Measurements from ENCODE around the gene SERPINB4.

SERPINB4 gene

GRCh38 chr18:63683890-63684289 lies 39.8 kb upstream of the SERPINB4 start:
- H2BK120ac ChIP-seq (ENCODE audit: insufficient read depth, low read length, poor library complexity), result no peak overlapping the region

GRCh38 chr18:63683152-63683551 lies 39.1 kb upstream of the SERPINB4 start:
- Histone ChIP-seq H2BK5ac (ENCODE audit: low read depth, low read length, poor library complexity) (no peak overlapping the region), H3K27ac (ENCODE audit: low read depth, low read length) (no peak overlapping the region), H3K79me2 (ENCODE audit: control insufficient read depth, insufficient read depth, low read length, poor library complexity) (no peaks in the 10 kb centered on the region), H3K4me2 (ENCODE audit: low read length) (no peak overlapping the region), H3K4me3 (ENCODE audit: low read depth, low read length) (no peak overlapping the region), H2AK5ac (ENCODE audit: low read length) (no peak overlapping the region), H3K18ac (ENCODE audit: low read length) (no peak overlapping the region), H2AFZ (ENCODE audit: insufficient read depth, low read length, poor library complexity) (no peak overlapping the region), H4K91ac (ENCODE audit: low read depth, low read length) (no peak overlapping the region), H3K79me1 (ENCODE audit: low read length) (peaks cover 1% of the 10 kb centered on the region), H3K27me3 (ENCODE audit: insufficient read depth, low read length) (no peaks in the 10 kb centered on the region), H4K8ac (ENCODE audit: low read depth, low read length) (no peak overlapping the region), H4K12ac (ENCODE audit: low read depth, low read length) (no peak overlapping the region), H3K4ac (ENCODE audit: low read depth, low read length) (no peak overlapping the region), H3K36me3 (ENCODE audit: control insufficient read depth in 1 of 2, insufficient read depth in 2 of 2, low read length in 2 of 2) (no peaks in the 10 kb centered on the region), H3K9me3 (ENCODE audit: insufficient read depth, low read depth, low read length) (no peaks in the 10 kb centered on the region), H3K4me1 (ENCODE audit: control insufficient read depth in 1 of 2, insufficient read depth in 2 of 2, low read length in 2 of 2) (peaks cover 2 to 9% of the 10 kb centered on the region in 2 experiments), H3K9ac (ENCODE audit: low read length) (no peak overlapping the region), H2BK120ac (ENCODE audit: insufficient read depth, low read length, poor library complexity) (no peak overlapping the region), H3K14ac (ENCODE audit: low read length) (no peak overlapping the region), H2BK12ac (ENCODE audit: low read length) (no peak overlapping the region), H3K23ac (ENCODE audit: low read length) (no peak overlapping the region)
- DNase-seq, result peak; percentile 78 to 79
- WGBS (ENCODE audit: extremely low coverage, insufficient coverage, insufficient read length), result no CpG with 5 or more reads among the region's 2 CpGs

More at GRCh38 chr18:63683890-63684289, 39.8 kb upstream of the SERPINB4 start:
- Histone ChIP-seq H3K27me3 (ENCODE audit: insufficient read depth, low read length) (no peaks in the 10 kb centered on the region), H3K14ac (ENCODE audit: low read length) (no peak overlapping the region), H3K18ac (ENCODE audit: low read length) (no peak overlapping the region), H2AFZ (ENCODE audit: insufficient read depth, low read length, poor library complexity) (no peak overlapping the region), H3K4me2 (ENCODE audit: low read length) (no peak overlapping the region), H4K12ac (ENCODE audit: low read depth, low read length) (no peak overlapping the region), H3K27ac (ENCODE audit: low read depth, low read length) (no peak overlapping the region), H3K4me3 (ENCODE audit: low read depth, low read length) (no peak overlapping the region), H3K9ac (ENCODE audit: low read length) (no peak overlapping the region), H3K4me1 (ENCODE audit: control insufficient read depth in 1 of 2, insufficient read depth in 2 of 2, low read length in 2 of 2) (peaks cover 6 to 9% of the 10 kb centered on the region in 2 experiments), H3K4ac (ENCODE audit: low read depth, low read length) (no peak overlapping the region), H2BK5ac (ENCODE audit: low read depth, low read length, poor library complexity) (no peak overlapping the region), H3K23ac (ENCODE audit: low read length) (no peak overlapping the region), H4K91ac (ENCODE audit: low read depth, low read length) (no peak overlapping the region), H3K9me3 (ENCODE audit: insufficient read depth, low read depth, low read length) (no peaks in the 10 kb centered on the region), H3K36me3 (ENCODE audit: control insufficient read depth in 1 of 2, insufficient read depth in 2 of 2, low read length in 2 of 2) (no peaks in the 10 kb centered on the region), H3K79me1 (ENCODE audit: low read length) (peaks cover 1% of the 10 kb centered on the region), H2AK5ac (ENCODE audit: low read length) (no peak overlapping the region), H2BK12ac (ENCODE audit: low read length) (no peak overlapping the region), H3K79me2 (ENCODE audit: control insufficient read depth, insufficient read depth, low read length, poor library complexity) (no peaks in the 10 kb centered on the region), H4K8ac (ENCODE audit: low read depth, low read length) (no peak overlapping the region)
- WGBS (ENCODE audit: extremely low coverage, insufficient coverage, insufficient read length), result no CpG with 5 or more reads among the region's 5 CpGs
- peak; percentile 12 to 30 for DNase-seq

- Histone ChIP-seq H3K27me3 (ENCODE audit: insufficient read depth, low read length) (no peaks in the 10 kb centered on the region), H2BK120ac (ENCODE audit: insufficient read depth, low read length, poor library complexity) (peak overlapping the region; percentile 1), H3K14ac (ENCODE audit: low read length) (no peak overlapping the region), H2AFZ (ENCODE audit: insufficient read depth, low read length, poor library complexity) (no peak overlapping the region), H4K12ac (ENCODE audit: low read depth, low read length) (no peak overlapping the region), H3K79me2 (ENCODE audit: control insufficient read depth, insufficient read depth, low read length, poor library complexity) (no peaks in the 10 kb centered on the region), H3K9me3 (ENCODE audit: insufficient read depth, low read depth, low read length) (no peaks in the 10 kb centered on the region), H3K27ac (ENCODE audit: low read depth, low read length) (no peak overlapping the region), H3K79me1 (ENCODE audit: low read length) (peaks cover 1% of the 10 kb centered on the region), H3K4me3 (ENCODE audit: low read depth, low read length) (no peak overlapping the region), H4K8ac (ENCODE audit: low read depth, low read length) (no peak overlapping the region), H3K4me2 (ENCODE audit: low read length) (no peak overlapping the region), H2AK5ac (ENCODE audit: low read length) (no peak overlapping the region), H3K36me3 (ENCODE audit: control insufficient read depth in 1 of 2, insufficient read depth in 2 of 2, low read length in 2 of 2) (no peaks in the 10 kb centered on the region), H4K91ac (ENCODE audit: low read depth, low read length) (peak overlapping the region; percentile 33), H3K9ac (ENCODE audit: low read length) (no peak overlapping the region), H3K18ac (ENCODE audit: low read length) (no peak overlapping the region), H2BK12ac (ENCODE audit: low read length) (no peak overlapping the region), H2BK5ac (ENCODE audit: low read depth, low read length, poor library complexity) (no peak overlapping the region), H3K4ac (ENCODE audit: low read depth, low read length) (no peak overlapping the region), H3K23ac (ENCODE audit: low read length) (no peak overlapping the region), H3K4me1 (ENCODE audit: control insufficient read depth in 1 of 2, insufficient read depth in 2 of 2, low read length in 2 of 2) (peaks cover 2 to 9% of the 10 kb centered on the region in 2 experiments)
- DNase-seq, result no peak
- no CpG with 5 or more reads among the region's 2 CpGs for WGBS (ENCODE audit: extremely low coverage, insufficient coverage, insufficient read length)
These were observed 37.6 kb upstream of the SERPINB4 start for GRCh38 chr18:63681449-63682340.

- Histone ChIP-seq H3K14ac (ENCODE audit: low read length) (no peak overlapping the region), H3K36me3 (ENCODE audit: control insufficient read depth in 1 of 2, insufficient read depth in 2 of 2, low read length in 2 of 2) (no peaks in the 10 kb centered on the region), H4K8ac (ENCODE audit: low read depth, low read length) (no peak overlapping the region), H3K9ac (ENCODE audit: low read length) (no peak overlapping the region), H3K4me3 (ENCODE audit: low read depth, low read length) (no peak overlapping the region), H3K4ac (ENCODE audit: low read depth, low read length) (no peak overlapping the region), H2AK5ac (ENCODE audit: low read length) (no peak overlapping the region), H3K4me2 (ENCODE audit: low read length) (no peak overlapping the region), H2BK120ac (ENCODE audit: insufficient read depth, low read length, poor library complexity) (no peak overlapping the region), H3K9me3 (ENCODE audit: insufficient read depth, low read depth, low read length) (no peaks in the 10 kb centered on the region), H2BK5ac (ENCODE audit: low read depth, low read length, poor library complexity) (no peak overlapping the region), H4K12ac (ENCODE audit: low read depth, low read length) (no peak overlapping the region), H3K79me2 (ENCODE audit: control insufficient read depth, insufficient read depth, low read length, poor library complexity) (no peaks in the 10 kb centered on the region), H3K23ac (ENCODE audit: low read length) (no peak overlapping the region), H3K4me1 (ENCODE audit: control insufficient read depth in 1 of 2, insufficient read depth in 2 of 2, low read length in 2 of 2) (peaks cover 2 to 9% of the 10 kb centered on the region in 2 experiments), H2BK12ac (ENCODE audit: low read length) (no peak overlapping the region), H3K27me3 (ENCODE audit: insufficient read depth, low read length) (no peaks in the 10 kb centered on the region), H3K79me1 (ENCODE audit: low read length) (peaks cover 1% of the 10 kb centered on the region), H2AFZ (ENCODE audit: insufficient read depth, low read length, poor library complexity) (no peak overlapping the region), H4K91ac (ENCODE audit: low read depth, low read length) (no peak overlapping the region), H3K27ac (ENCODE audit: low read depth, low read length) (no peak overlapping the region), H3K18ac (ENCODE audit: low read length) (no peak overlapping the region)
- WGBS (ENCODE audit: extremely low coverage, insufficient coverage, insufficient read length), result no CpG with 5 or more reads among the region's 5 CpGs
- DNase-seq, result peak in 1 of 2 donors; percentile 20
These were observed 36.0 kb upstream of the SERPINB4 start for GRCh38 chr18:63679820-63680606.

Measured in trophoblast cell (in vitro differentiated cells and primary cell).